Testis (tissue), 2 donors: ENCODE results near the gene MACROH2A1.

Source experiments
- POLR2A ChIP-seq: fragments of 450-650 bp; IDR thresholded peaks from one replicate; pipeline ENCODE4 v1.6.1; 2017; ENCODE audit warnings: antibody characterized with exemption, mild to moderate bottlenecking, moderate library complexity
- TF ChIP-seq, protein P1 (sequence below), 3 experiments: fragments of 450-650 bp in 2 of 3; fragments of 200-600 bp in 1 of 3; sonication (generic) in 1 of 3; IDR thresholded peaks; one replicate each; pipeline ENCODE4 v1.5.1; 2016 to 2019; ENCODE audit warnings: antibody characterized with exemption in 3 of 3, mild to moderate bottlenecking in 2 of 3, moderate library complexity in 1 of 3

DNA sequence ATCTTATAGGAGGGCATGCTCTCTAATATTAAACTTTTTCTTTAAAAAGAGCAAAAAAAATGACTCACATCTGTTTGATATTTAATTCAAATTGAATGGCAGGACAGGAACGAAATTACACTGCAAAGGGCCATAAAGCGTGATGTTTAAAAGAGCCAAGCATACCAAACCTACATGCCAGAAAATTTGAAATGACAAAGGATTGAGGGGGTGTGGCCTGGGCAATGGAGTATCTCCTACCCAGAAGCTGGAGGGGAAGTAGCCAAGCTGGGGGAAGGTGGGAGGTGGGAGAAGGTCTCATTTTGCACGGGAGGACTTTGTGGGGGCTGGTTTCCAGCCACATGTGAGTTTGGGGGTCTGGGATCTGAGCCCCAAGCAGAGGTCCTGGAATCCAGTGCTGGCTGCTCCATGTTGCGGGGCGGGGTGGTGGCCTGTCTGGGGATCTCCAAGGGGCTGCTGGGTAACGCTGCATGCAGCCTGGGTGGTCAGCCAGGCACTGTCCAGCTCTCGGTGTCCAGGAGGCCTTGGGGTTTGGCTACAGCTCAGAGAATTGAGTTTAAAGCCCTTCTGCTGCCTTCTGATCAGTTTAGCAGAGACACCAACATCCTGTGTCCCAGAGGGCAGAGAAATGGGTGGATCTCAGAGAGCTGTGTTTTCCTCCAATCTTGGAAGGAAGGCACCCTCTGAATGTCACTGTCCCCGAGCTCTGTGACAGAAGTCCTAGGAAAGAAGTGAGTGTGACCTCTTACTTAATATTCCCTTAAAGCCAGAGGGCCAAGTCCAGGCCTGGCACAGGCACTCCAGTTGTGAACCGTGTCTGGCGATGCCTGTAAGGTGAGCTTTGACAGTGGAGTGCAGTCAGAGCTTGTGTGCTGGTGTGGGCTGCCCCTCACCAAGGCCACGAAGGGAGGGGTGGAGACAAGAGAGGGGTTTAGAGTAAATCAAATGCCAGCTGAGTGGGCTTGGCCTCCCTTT is 40.5 kb upstream of the MACROH2A1 start:
- TF ChIP-seq, protein P1, sequence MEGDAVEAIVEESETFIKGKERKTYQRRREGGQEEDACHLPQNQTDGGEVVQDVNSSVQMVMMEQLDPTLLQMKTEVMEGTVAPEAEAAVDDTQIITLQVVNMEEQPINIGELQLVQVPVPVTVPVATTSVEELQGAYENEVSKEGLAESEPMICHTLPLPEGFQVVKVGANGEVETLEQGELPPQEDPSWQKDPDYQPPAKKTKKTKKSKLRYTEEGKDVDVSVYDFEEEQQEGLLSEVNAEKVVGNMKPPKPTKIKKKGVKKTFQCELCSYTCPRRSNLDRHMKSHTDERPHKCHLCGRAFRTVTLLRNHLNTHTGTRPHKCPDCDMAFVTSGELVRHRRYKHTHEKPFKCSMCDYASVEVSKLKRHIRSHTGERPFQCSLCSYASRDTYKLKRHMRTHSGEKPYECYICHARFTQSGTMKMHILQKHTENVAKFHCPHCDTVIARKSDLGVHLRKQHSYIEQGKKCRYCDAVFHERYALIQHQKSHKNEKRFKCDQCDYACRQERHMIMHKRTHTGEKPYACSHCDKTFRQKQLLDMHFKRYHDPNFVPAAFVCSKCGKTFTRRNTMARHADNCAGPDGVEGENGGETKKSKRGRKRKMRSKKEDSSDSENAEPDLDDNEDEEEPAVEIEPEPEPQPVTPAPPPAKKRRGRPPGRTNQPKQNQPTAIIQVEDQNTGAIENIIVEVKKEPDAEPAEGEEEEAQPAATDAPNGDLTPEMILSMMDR (IDR thresholded peaks at IDR 0.05), result no peak
- TF ChIP-seq POLR2A, result no peak
